HUES64 (cell line): Measurements from ENCODE around the gene SLC12A8.

Experiments
- H3K27ac ChIP-seq: 2 replicates; pipeline ENCODE4 v1.7.0; 2013; ENCODE audit warnings: low read depth, low read length, inconsistent platforms
- H3K27me3 ChIP-seq: 2 replicates; pipeline ENCODE4 v1.6.1; 2013; ENCODE audit warnings: mild to moderate bottlenecking, low read length; ENCODE audit not compliant: insufficient read depth
- H3K36me3 ChIP-seq: 2 replicates; pipeline ENCODE4 v1.6.1; 2013; ENCODE audit warnings: mild to moderate bottlenecking, low read length; ENCODE audit not compliant: insufficient read depth
- H3K4me1 ChIP-seq: 2 replicates; pipeline ENCODE4 v1.6.1; 2013; ENCODE audit warnings: mild to moderate bottlenecking, low read length, moderate library complexity; ENCODE audit not compliant: insufficient read depth
- H3K4me3 ChIP-seq: 2 replicates; pipeline ENCODE4 v1.5.1; 2013; ENCODE audit warnings: mild to moderate bottlenecking, low read length, moderate library complexity
- H3K9ac ChIP-seq: 2 replicates; pipeline ENCODE4 v1.6.1; 2013; ENCODE audit warnings: mild to moderate bottlenecking, low read depth, low read length
- H3K9me3 ChIP-seq: 2 replicates; pipeline ENCODE4 v1.6.1; 2013; ENCODE audit warnings: low read depth, low read length; ENCODE audit not compliant: insufficient read depth
- WGBS: fragments of 150-250, 120-280 bp; methylation state at CpG from one replicate; pipeline ENCODE4 v1.1.7; 2013; ENCODE audit warnings: missing lambda C conversion rate; 5-methylcytosine and 5-hydroxymethylcytosine counted together

SLC12A8 gene

DNA sequence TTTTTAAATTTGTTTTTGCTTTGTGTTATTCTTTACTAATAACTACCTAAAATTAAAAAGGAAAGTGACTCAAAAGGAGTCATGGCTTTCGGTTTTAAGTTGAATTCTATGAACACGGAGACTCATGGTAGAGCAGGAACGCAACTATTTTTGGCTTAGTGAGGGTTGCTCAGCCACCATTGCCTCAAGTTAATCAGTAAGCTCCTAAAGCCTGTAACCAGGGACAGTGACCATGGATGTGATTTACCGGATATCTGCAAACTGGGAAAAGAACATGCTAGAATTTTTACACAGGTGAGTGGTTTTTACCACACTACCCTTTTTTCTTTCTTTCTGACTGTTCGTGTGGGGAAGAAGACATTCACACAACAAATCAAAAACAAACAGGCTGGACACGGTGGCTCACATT lies 11.8 kb downstream of the SLC12A8 start:
- H3K9me3 ChIP-seq: no peaks in the 10 kb centered on the region
- WGBS: 97% methylated on average over 6 of the region's 6 CpGs

DNA sequence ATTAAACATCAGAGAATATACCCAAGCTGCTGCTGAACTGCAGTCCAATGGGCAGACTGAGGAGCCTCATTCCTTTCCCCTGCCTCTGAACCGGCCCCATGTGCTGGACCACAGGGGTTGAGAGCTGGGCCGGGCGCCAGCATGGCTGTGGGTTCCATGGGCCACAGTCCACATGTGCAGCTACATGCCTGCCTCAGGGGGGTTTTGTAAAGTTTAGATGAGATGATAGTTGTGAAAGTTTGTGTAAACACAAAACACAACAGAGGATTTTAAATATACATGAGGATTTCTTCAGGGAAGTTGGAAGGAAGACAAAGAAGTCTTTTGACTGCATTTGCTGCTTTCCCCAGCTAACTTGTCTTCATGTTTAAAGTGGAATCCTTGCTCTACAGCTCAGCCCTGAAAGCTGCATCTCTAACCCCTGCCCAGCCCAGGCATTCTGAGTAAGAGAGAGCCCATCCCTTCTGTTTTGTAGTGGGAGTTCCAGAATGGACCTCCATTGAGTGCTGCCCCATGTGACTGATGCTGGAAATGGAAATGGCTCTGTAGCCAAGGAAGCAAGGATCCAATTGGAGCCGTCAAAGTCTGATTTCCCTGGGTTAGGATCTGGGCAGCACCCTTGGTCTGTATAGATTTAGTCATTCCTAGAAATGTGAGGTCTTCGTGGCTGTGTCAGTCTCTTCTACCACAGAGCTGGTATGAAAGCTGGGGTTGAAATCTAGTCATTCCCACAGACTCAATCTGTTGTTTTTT lies 17.5 kb downstream of the SLC12A8 start:
- Histone ChIP-seq H3K9me3 (no peaks in the 10 kb centered on the region), H3K4me3 (no peak overlapping the region), H3K27ac (no peak overlapping the region), H3K9ac (no peak overlapping the region), H3K36me3 (no peaks in the 10 kb centered on the region), H3K4me1 (peaks cover 26% of the 10 kb centered on the region), H3K27me3 (no peaks in the 10 kb centered on the region)
- WGBS: 88% methylated on average over 5 of the region's 5 CpGs

More for the DNA sequence above, 11.8 kb downstream of the SLC12A8 start:
- H3K4me3 ChIP-seq: no peak overlapping the region
- H3K27ac ChIP-seq: no peak overlapping the region
- no peak overlapping the region for H3K9ac ChIP-seq
- no peaks in the 10 kb centered on the region for H3K4me1 ChIP-seq
- no peaks in the 10 kb centered on the region for H3K36me3 ChIP-seq
- no peaks in the 10 kb centered on the region for H3K27me3 ChIP-seq

DNA sequence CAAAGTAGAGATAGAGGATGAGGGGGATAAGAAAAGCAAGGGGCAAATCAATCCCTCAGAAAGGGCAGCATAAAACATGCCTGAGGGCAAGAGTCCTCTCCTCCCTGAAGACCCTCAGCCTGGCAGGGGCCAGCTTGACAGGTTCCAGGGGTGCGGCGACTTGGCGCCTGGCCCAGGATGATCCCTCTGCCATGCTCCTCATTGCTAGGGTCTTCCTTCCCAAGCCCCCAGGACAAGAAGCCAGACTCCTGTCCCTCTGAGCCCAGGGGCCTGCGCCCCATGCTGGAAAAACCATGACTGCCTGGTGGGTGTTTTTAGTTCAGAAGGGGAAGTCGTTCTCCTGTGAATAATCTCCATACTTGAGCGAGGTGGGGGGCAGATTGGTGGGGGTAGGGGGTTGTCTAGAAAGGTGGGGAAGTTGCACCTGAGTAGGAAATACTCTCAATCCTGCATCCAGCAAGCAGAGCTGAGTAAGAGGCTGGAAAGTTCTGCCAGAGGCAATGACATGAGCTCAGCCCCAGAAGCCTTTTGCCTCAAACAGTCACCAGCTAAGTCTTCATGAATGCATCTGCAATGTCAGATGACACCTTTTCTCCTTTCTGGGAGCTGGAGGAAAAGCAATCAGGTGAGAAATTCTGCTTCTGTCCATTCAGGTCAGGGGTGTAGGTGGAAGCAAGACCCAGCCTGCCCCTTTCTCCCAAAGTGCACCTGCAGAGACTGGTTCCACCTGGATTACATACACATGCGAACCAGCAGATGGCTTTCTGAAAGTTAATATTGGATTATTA lies 18.3 kb downstream of the SLC12A8 start:
- Histone ChIP-seq H3K36me3 (no peaks in the 10 kb centered on the region), H3K27ac (no peak overlapping the region), H3K9ac (no peak overlapping the region), H3K4me1 (peaks cover 26% of the 10 kb centered on the region), H3K4me3 (no peak overlapping the region), H3K27me3 (no peaks in the 10 kb centered on the region), H3K9me3 (no peaks in the 10 kb centered on the region)
- 80% methylated on average over 6 of the region's 7 CpGs for whole genome bisulfite sequencing

DNA sequence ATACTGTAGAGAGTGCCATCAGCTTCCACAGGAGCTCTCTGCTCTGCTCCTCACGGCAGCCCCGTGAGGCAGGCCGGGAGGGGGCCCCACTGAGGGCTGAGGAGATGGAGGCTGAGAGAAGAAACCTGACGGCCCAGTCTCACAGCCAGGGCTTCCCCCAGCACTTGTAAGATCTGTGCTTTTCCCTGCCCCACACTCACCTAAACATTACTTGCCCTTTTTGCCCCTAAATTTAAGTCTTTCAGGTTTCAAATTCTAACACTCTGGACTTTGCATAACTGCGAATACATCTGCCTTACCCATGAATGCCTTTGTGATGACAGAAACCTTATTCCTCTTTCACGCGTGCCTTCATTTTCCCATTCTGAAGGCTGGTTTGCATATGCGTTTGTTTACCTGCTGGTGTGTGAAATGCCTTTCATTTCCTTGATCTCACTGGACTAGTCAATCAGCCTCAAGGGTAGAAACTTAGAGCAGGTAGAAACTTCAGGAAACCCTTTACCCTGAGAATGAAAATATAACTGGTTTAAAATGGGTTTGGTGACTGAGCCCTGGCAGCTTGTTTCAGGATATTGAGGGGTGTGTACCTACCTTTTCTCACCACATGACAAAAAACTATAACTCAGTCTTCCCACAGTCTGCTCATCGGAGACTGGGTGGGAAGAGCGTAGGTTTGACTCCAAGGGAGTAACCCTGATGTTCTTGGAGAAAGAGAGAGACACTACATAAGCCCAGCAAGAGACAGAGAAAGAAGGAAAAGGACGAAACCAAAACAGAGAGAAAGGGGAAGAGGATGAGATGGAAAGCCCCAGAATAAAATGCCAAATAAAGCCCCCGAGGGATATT lies 20.1 kb downstream of the SLC12A8 start:
- WGBS: 56% methylated on average over 12 of the region's 12 CpGs
- Histone ChIP-seq H3K9ac (no peak overlapping the region), H3K4me1 (peaks cover 32% of the 10 kb centered on the region), H3K36me3 (peaks cover 7% of the 10 kb centered on the region; the same call in 1 of the 2 replicates), H3K4me3 (no peak overlapping the region), H3K27ac (no peak overlapping the region), H3K9me3 (no peaks in the 10 kb centered on the region), H3K27me3 (no peaks in the 10 kb centered on the region)

DNA sequence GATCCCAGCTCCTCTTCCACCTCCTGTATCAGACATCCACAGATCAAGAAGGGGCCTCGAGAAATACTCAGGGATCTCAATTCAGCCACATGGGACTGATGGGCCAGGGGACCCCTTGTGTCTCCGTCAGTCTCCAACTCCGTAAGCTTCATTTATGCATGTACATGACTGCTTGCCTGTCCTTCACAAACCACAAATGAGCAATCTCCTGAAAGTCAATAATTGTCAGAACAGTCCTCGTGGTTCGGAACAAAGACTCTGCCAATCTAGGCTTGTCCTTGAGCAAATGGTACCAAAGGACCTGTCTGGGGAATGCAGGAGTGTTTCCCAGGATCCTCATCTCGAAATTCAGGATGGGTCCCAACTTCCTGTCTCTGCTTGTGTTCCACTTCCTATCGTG lies 20.8 kb downstream of the SLC12A8 start:
- H3K4me1 ChIP-seq: peaks cover 36% of the 10 kb centered on the region
- H3K36me3 ChIP-seq: peaks cover 7% of the 10 kb centered on the region; the same call in 1 of the 2 replicates
- no peak overlapping the region for H3K9ac ChIP-seq
- H3K9me3 ChIP-seq: no peaks in the 10 kb centered on the region
- H3K4me3 ChIP-seq: no peak overlapping the region
- no peak overlapping the region for H3K27ac ChIP-seq
- WGBS: 91% methylated on average over 7 of the region's 7 CpGs
- H3K27me3 ChIP-seq: no peaks in the 10 kb centered on the region

DNA sequence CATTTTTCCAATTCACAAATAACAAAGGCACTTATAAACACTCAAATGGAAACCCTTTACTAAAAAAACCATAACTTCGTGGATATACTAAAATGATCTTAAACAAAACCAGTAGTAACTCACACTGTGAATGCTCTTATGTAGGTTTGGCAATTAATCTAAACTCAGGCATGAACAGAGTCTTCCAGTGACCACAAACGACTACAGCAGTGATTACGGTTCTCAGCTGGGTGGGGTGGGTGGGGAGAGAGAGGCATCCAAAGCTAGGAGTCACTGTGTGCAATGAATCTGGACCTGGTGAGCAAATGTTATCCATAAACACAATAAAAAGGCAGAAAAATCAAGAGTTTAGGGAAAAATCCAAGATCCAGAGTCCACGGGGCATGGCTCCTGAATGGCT lies 21.3 kb downstream of the SLC12A8 start:
- Histone ChIP-seq H3K27ac (no peak overlapping the region), H3K36me3 (peaks cover 7% of the 10 kb centered on the region; the same call in 1 of the 2 replicates), H3K27me3 (no peaks in the 10 kb centered on the region), H3K4me3 (no peak overlapping the region), H3K4me1 (peaks cover 36% of the 10 kb centered on the region), H3K9me3 (no peaks in the 10 kb centered on the region), H3K9ac (no peak overlapping the region)
- WGBS: 93% methylated on average over 4 of the region's 4 CpGs

DNA sequence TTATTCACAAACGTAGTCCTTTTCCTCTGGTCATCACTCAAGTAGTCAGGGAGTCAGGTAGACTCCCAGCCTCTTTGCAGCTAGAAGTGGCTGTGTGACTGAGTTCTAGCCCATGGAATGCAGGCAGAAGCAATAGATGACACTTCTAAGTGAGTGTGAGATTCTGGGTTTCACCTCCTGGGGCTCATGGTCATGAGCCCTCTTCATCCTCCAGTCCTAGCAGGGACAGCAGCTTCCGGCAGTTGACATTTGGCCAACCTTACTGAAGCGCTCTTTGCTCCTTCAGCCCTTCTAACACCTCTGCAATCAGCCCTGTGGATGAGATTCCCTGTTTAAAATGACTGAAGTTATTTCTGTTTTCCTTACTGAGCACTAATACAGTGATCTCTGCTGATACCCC lies 21.8 kb downstream of the SLC12A8 start:
- 61% methylated on average over 3 of the region's 3 CpGs for WGBS
- Histone ChIP-seq H3K27me3 (no peaks in the 10 kb centered on the region), H3K9ac (no peak overlapping the region), H3K4me3 (no peak overlapping the region), H3K9me3 (no peaks in the 10 kb centered on the region), H3K4me1 (peaks cover 36% of the 10 kb centered on the region), H3K36me3 (peaks cover 7% of the 10 kb centered on the region; the same call in 1 of the 2 replicates), H3K27ac (no peak overlapping the region)

DNA sequence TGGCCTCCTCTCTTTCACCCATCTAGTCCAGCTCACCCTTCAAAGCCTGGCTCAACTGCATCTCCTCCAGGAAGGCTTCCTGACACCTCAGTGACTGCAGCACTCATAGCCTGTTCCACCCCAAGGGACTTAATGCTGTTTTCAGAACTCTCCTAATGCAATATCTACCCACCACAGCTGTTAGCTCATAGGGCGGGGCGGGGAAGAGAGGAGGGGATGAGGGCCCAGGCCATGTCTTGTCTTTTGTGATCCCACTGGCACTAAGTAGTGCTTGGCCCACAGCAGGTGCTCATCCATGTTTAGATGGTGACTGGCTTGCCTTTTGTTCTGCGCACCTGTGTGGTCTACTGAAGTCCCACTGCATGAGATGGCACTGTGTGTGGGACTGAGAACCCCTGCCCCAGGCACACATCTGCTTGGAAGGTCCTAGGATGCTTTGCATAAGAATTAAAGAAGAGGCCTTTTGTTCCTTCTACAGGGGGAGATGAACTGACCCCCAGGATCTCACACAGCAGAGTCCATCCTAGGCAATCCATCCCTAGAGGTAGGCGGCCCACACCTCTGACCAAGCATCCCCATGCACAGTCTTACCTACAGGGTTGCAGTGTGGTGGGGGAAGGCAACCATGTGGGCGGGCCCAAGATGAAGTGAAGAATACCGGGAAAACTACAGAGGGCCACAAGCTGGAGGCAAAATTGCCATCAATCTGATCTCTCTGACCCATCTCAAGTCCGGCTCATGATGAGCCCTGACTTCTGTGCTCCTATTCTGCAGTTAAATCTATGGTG lies 23.0 kb downstream of the SLC12A8 start:
- Histone ChIP-seq H3K27ac (no peak overlapping the region), H3K27me3 (no peaks in the 10 kb centered on the region), H3K4me1 (peaks cover 27% of the 10 kb centered on the region), H3K4me3 (no peak overlapping the region), H3K36me3 (peaks cover 7% of the 10 kb centered on the region; the same call in 1 of the 2 replicates), H3K9me3 (no peaks in the 10 kb centered on the region), H3K9ac (no peak overlapping the region)
- WGBS: 90% methylated on average over 7 of the region's 7 CpGs

DNA sequence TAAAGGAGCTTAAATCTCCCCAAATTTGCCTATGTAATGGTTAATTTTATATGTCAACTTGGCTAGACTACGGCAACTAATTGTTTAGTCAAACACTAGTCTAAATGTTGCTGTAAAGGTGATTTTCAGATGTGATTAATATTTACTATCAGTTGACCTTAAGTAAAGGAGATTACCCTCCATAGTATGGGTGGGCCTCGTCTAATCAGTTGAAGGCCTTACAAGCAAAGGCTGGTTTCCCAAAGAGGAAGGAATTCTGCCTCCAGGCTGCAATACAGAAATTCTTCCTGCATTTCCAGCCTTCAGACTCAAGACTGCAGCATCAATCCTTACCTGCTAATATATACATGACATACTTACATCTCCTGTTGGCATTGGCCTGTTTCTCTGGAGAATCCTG lies 23.6 kb downstream of the SLC12A8 start:
- WGBS: 93% methylated on average over 2 of the region's 2 CpGs
- no peak overlapping the region for H3K9ac ChIP-seq
- H3K36me3 ChIP-seq: peaks cover 7% of the 10 kb centered on the region; the same call in 1 of the 2 replicates
- peaks cover 23% of the 10 kb centered on the region for H3K4me1 ChIP-seq
- no peak overlapping the region for H3K4me3 ChIP-seq
- H3K9me3 ChIP-seq: no peaks in the 10 kb centered on the region
- no peaks in the 10 kb centered on the region for H3K27me3 ChIP-seq
- H3K27ac ChIP-seq: no peak overlapping the region

DNA sequence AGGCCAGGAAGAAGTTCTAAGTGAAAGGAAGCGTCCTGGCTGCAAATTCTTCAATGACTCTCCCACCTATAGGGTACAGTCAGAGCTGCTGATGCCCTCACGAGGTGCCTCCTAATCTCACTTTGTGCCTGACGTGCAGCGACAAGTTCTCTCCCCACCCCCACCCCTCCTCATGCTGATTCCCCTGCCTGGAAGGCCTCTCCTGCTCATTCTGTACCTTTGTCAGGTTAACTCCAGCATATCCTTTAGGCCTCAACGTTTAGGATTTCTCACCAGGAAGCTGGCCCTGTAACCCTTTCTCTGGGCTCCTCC lies 25.0 kb downstream of the SLC12A8 start:
- 51% methylated on average over 5 of the region's 5 CpGs for WGBS
- no peaks in the 10 kb centered on the region for H3K9me3 ChIP-seq
- no peaks in the 10 kb centered on the region for H3K27me3 ChIP-seq
- H3K4me1 ChIP-seq: peaks cover 29% of the 10 kb centered on the region
- no peak overlapping the region for H3K27ac ChIP-seq
- H3K36me3 ChIP-seq: peaks cover 7% of the 10 kb centered on the region; the same call in 1 of the 2 replicates
- H3K9ac ChIP-seq: no peak overlapping the region
- H3K4me3 ChIP-seq: no peak overlapping the region
